Measurements from ENCODE around the gene CDHR3. TPM values are rescaled to one million over a fixed set of nuclear protein-coding genes. Genes with fewer than 3 reads are reported as not detected.

Gene CDHR3
- total and polyA plus RNA-seq, 3 donors from 2014 or later = 3.8 to 8.5 (median 7.5) TPM

GRCh38 chr7:106067678-106068077, 104.6 kb downstream of the CDHR3 start:
- TF ChIP-seq CTCF (IDR thresholded peaks at IDR 0.05) (no peak), POLR2A (IDR thresholded peaks at IDR 0.05) (no peak)
- Histone ChIP-seq H3K36me3 (ENCODE audit: low read depth, missing control alignments) (no peaks in the 10 kb centered on the region), H3K9me3 (no peaks in the 10 kb centered on the region), H3K27me3 (no peaks in the 10 kb centered on the region), H3K4me3 (no peak overlapping the region), H3K27ac (no peak overlapping the region), H3K4me1 (peaks cover 26% of the 10 kb centered on the region)
- intact Hi-C loops (cut with DNase I; ENCODE audit: low total_unique reads) = no loop called here
- 77 to 82% methylated on average over 3 of the region's 3 CpGs for WGBS, 2 donors
- DNase-seq = no peak

DNA sequence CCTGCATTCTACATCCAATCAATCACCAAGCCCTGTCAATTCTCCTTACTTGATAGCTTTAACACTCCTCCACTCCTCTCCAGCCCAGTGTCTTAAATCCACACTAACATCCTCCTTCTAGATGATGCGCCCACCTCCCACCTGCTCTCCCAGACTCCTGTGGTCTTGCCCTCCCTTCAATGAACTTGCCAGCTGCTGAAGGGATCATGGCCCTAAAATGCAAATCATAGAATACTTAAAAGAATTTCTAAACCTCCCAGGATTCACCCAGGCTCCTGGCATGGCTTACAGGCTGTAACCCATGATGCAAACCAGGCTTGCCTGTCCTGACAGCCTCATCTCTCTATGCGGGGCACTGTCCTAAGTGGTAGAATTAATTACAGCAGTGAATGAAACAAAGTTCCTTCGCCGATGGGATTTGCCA, 105.5 kb downstream of the CDHR3 start:
- Histone ChIP-seq H3K4me1 (peaks cover 26% of the 10 kb centered on the region), H3K9me3 (no peaks in the 10 kb centered on the region), H3K4me3 (no peak overlapping the region), H3K27ac (no peak overlapping the region), H3K36me3 (ENCODE audit: low read depth, missing control alignments) (no peaks in the 10 kb centered on the region), H3K27me3 (no peaks in the 10 kb centered on the region)
- intact Hi-C loops (cut with DNase I; ENCODE audit: low total_unique reads) = no loop called here
- TF ChIP-seq POLR2A (IDR thresholded peaks at IDR 0.05) (no peak), CTCF (IDR thresholded peaks at IDR 0.05) (no peak)
- WGBS, 2 donors = 86 to 89% methylated on average over 4 of the region's 4 CpGs
- no peak for DNase-seq

GRCh38 chr7:106068986-106069385, 105.9 kb downstream of the CDHR3 start:
- Histone ChIP-seq H3K27me3 (no peaks in the 10 kb centered on the region), H3K9me3 (no peaks in the 10 kb centered on the region), H3K36me3 (ENCODE audit: low read depth, missing control alignments) (no peaks in the 10 kb centered on the region), H3K4me1 (peaks cover 26% of the 10 kb centered on the region), H3K4me3 (no peak overlapping the region), H3K27ac (no peak overlapping the region)
- intact Hi-C loops (cut with DNase I; ENCODE audit: low total_unique reads) = no loop called here
- TF ChIP-seq CTCF (IDR thresholded peaks at IDR 0.05) (no peak), POLR2A (IDR thresholded peaks at IDR 0.05) (no peak)
- no peak for DNase-seq
- WGBS, 2 donors = 72 to 83% methylated on average over 3 of the region's 3 CpGs

DNA sequence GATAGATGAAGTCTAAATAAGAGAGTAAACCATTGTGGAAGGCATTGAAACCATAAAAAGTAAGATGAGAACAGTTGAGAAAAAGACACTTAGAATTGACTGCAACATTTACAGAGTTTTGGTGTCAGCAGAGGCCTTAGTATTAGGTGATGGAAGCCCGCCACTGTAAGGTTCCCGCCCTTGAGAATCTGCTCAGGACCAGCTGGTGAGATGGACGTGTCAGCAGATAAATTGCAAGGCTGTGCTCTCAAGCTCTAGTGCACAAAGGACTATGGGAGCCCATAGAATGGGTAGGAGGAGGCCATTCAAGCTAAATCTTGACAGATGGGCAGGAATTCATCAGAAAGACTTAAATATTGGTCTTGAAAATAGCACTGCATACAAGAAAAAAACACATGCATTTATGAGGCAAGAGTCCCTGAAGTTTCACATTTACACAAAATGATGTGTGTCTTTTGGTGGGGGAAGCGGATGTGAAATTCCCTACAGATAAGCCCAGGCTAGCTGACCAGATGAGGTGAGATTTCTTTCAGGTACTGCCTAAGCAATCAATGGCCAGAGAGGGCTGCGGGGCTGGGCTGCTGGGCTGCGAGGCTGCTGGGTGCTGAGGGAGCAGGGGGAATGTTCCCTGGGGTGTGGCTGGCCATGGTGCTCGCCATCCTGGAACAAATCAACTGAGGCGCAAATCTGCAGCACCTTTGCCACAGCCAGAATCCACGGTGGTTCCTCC, 106.6 kb downstream of the CDHR3 start:
- Histone ChIP-seq H3K4me1 (peaks cover 20% of the 10 kb centered on the region), H3K9me3 (no peaks in the 10 kb centered on the region), H3K36me3 (ENCODE audit: low read depth, missing control alignments) (no peaks in the 10 kb centered on the region), H3K27ac (no peak overlapping the region), H3K27me3 (no peaks in the 10 kb centered on the region), H3K4me3 (no peak overlapping the region)
- TF ChIP-seq CTCF (IDR thresholded peaks at IDR 0.05) (no peak), POLR2A (IDR thresholded peaks at IDR 0.05) (no peak)
- intact Hi-C loops (cut with DNase I; ENCODE audit: low total_unique reads) = no loop called here
- 79 to 85% methylated on average over 9 of the region's 9 CpGs for WGBS, 2 donors
- DNase-seq = no peak

GRCh38 chr7:106070201-106070551, 107.1 kb downstream of the CDHR3 start:
- Histone ChIP-seq H3K4me3 (no peak overlapping the region), H3K27ac (no peak overlapping the region), H3K4me1 (peaks cover 15% of the 10 kb centered on the region), H3K9me3 (no peaks in the 10 kb centered on the region), H3K27me3 (no peaks in the 10 kb centered on the region), H3K36me3 (ENCODE audit: low read depth, missing control alignments) (no peaks in the 10 kb centered on the region)
- intact Hi-C loops (cut with DNase I; ENCODE audit: low total_unique reads) = no loop called here
- DNase-seq = no peak
- 83% methylated on average over 5 of the region's 5 CpGs; no CpG with 5 or more reads in 1 of the 2 donors for WGBS, 2 donors
- TF ChIP-seq CTCF (IDR thresholded peaks at IDR 0.05) (no peak), POLR2A (IDR thresholded peaks at IDR 0.05) (no peak)
